ENCODE data around the gene C4orf46. TPM values are rescaled to one million over a fixed set of nuclear protein-coding genes. Genes with fewer than 3 reads are reported as not detected.

C4orf46 gene
- total RNA-seq, 6 donors from 2014 or later = 1.8 to 3.2 (median 3.0) TPM; not detected in 1

DNA sequence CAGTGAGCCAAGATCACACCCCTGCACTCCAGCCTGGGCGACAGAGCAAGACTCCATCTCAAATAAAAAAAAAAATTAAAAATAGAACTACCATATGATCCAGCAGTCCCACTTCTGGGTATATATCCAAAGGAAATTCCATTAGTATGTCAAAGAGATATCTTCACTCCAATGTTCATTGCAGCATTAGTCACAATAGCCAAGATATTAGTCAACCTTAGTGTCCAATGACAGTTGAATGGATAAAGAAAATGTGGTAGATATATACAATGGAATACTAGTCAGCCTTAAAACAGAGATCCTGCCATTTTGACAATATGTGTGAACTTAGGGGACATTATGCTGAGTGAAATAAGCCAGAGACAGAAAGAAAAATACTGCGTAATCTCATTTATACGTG lies 49.4 kb downstream of the C4orf46 start:
- no peaks in the 10 kb centered on the region for H3K27me3 ChIP-seq
- H3K36me3 ChIP-seq = no peaks in the 10 kb centered on the region
- 93 to 97% methylated on average over 3 of the region's 3 CpGs for WGBS, 2 donors
- H3K4me3 ChIP-seq = no peak overlapping the region
- DNase-seq (no peak), ATAC-seq (ENCODE audit: low FRiP score in 2 of 2) (no peak)
- no peak overlapping the region for H3K27ac ChIP-seq
- TF ChIP-seq POLR2AphosphoS5 (IDR thresholded peaks at IDR 0.05) = no peak
- TF ChIP-seq POLR2A (IDR thresholded peaks at IDR 0.05) = no peak
- no peak for TF ChIP-seq EP300 (IDR thresholded peaks at IDR 0.05)
- TF ChIP-seq, protein P1, sequence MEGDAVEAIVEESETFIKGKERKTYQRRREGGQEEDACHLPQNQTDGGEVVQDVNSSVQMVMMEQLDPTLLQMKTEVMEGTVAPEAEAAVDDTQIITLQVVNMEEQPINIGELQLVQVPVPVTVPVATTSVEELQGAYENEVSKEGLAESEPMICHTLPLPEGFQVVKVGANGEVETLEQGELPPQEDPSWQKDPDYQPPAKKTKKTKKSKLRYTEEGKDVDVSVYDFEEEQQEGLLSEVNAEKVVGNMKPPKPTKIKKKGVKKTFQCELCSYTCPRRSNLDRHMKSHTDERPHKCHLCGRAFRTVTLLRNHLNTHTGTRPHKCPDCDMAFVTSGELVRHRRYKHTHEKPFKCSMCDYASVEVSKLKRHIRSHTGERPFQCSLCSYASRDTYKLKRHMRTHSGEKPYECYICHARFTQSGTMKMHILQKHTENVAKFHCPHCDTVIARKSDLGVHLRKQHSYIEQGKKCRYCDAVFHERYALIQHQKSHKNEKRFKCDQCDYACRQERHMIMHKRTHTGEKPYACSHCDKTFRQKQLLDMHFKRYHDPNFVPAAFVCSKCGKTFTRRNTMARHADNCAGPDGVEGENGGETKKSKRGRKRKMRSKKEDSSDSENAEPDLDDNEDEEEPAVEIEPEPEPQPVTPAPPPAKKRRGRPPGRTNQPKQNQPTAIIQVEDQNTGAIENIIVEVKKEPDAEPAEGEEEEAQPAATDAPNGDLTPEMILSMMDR (IDR thresholded peaks at IDR 0.05) = no peak
- no peaks in the 10 kb centered on the region for H3K9me3 ChIP-seq
- no peaks in the 10 kb centered on the region for H3K4me1 ChIP-seq

DNA sequence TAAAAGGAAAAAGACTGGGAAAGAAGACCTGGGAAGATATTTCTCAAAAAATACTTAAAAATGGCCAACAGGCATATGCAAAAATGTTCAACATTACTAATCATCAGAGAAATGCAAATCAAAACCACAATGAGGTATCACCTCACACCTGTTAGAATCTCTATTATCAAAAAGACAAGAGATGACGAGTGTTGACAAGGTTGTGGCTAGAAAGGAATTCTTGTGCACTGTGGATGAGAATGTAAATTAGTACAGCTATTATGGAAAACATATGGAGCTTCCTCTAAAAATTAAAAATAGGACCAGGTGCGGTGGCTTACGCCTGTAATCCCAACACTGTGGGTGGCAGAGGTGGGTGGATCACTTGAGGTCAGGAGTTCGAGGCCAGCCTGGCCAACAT lies 50.0 kb downstream of the C4orf46 start:
- H3K36me3 ChIP-seq = no peaks in the 10 kb centered on the region
- 82 to 93% methylated on average over 4 of the region's 4 CpGs for WGBS, 2 donors
- ATAC-seq (ENCODE audit: low FRiP score in 2 of 2) (no peak), DNase-seq (no peak)
- H3K27ac ChIP-seq = no peak overlapping the region
- H3K4me1 ChIP-seq = no peaks in the 10 kb centered on the region
- no peak overlapping the region for H3K4me3 ChIP-seq
- TF ChIP-seq POLR2AphosphoS5 (IDR thresholded peaks at IDR 0.05) (no peak), EP300 (IDR thresholded peaks at IDR 0.05) (no peak), POLR2A (IDR thresholded peaks at IDR 0.05) (no peak)
- TF ChIP-seq, protein P1 (IDR thresholded peaks at IDR 0.05) = no peak
- H3K27me3 ChIP-seq = no peaks in the 10 kb centered on the region
- no peaks in the 10 kb centered on the region for H3K9me3 ChIP-seq

DNA sequence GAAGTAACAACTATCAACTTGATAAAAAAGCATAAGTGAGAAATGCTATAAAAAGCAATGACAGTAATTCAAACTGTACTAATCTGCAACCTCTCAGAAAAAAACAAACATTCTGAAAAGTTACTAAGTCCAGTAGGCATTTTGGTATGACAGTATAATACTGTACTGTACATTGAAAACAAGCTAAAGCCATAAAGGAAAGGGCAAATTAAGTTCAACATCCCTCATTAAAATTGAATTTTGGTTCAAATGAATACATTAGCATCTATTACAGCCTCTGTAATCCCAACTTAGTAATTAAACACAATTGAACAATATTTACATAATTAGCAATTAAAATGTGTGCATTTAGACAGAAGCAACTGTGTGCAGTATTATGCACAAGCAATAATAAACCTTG lies 53.7 kb downstream of the C4orf46 start:
- no peaks in the 10 kb centered on the region for H3K9me3 ChIP-seq
- TF ChIP-seq POLR2AphosphoS5 (IDR thresholded peaks at IDR 0.05) (no peak), EP300 (IDR thresholded peaks at IDR 0.05) (no peak), POLR2A (IDR thresholded peaks at IDR 0.05) (no peak)
- TF ChIP-seq, protein P1 (IDR thresholded peaks at IDR 0.05) = no peak
- no peak for ATAC-seq (ENCODE audit: low FRiP score in 2 of 2)

More for the DNA sequence above, 53.7 kb downstream of the C4orf46 start:
- Histone ChIP-seq H3K4me3 (no peak overlapping the region), H3K36me3 (peaks cover 0 to 2% (median 0%) of the 10 kb centered on the region in 4 donors), H3K4me1 (no peaks in the 10 kb centered on the region), H3K27me3 (no peaks in the 10 kb centered on the region), H3K27ac (no peak overlapping the region)
- DNase-seq = no peak

Small RNA genes lying within 50 kb of the gene (small RNA-seq; reads per million reads assigned to genes)
- 0 reads per million in 4 donors for gene RF00012

Other genes with a start within 250 kb of the C4orf46 start
- 1 to 10 TPM; 3.0 to 7.3 (median 4.7) TPM for gene RXFP1, start 150.0 kb downstream of the C4orf46 start, total RNA-seq
- gene ETFDH, start 409 bp upstream of the C4orf46 start, total RNA-seq = 10 to 100 TPM; 12.2 to 44.2 (median 22.3) TPM
- 10 to 100 TPM in 5 of 6 donors, 1 to 10 TPM in 1; 5.0 to 33.5 (median 16.6) TPM for gene PPID, start 51.5 kb upstream of the C4orf46 start, total RNA-seq
- gene FNIP2, start 97.1 kb upstream of the C4orf46 start, total RNA-seq = 100 to 1,000 TPM in 1 of 6 donors, 10 to 100 TPM in 5; 70.4 to 103 (median 83.2) TPM